GM21526 (cell line): ENCODE measurements around the gene CITED4.

Source experiments
- ATAC-seq: cut with Tn5 transposase; IDR thresholded peaks from one replicate; pipeline ENCODE4 v1.9.1; 2021; ENCODE audit warnings: moderate library complexity; ENCODE audit not compliant: unreplicated experiment, low FRiP score

CITED4 gene

GRCh38 chr1:40817791-40818263, 44.3 kb downstream of the CITED4 start:
- ATAC-seq: no peak

- ATAC-seq: no peak
Observed at GRCh38 chr1:40815420-40815819, 46.7 kb downstream of the CITED4 start.
